Lower lobe of right lung (tissue), 2 donors: ENCODE data around the gene ANGPTL1. TPM values are rescaled to one million over a fixed set of nuclear protein-coding genes. Genes with fewer than 3 reads are reported as not detected.

ENCODE experiments used
- ATAC-seq, 2 donors: fragments of 200-7000 bp; cut with Tn5 transposase; one replicate each; pipeline ENCODE4 v1.9.1; 2020 to 2022; ENCODE audit warnings: mild to moderate bottlenecking in 2 of 2, moderate library complexity in 2 of 2
- DNase-seq: peaks from one replicate; pipeline ENCODE4 v3.0.0-alpha.2; 2020
- H3K27ac ChIP-seq: fragments of 200-600 bp; one replicate; pipeline ENCODE4 v1.8.0; 2022
- H3K27me3 ChIP-seq: fragments of 200-600 bp; one replicate; pipeline ENCODE4 v1.8.0; 2022; ENCODE audit warnings: low read depth
- H3K36me3 ChIP-seq: fragments of 200-600 bp; one replicate; pipeline ENCODE4 v1.8.0; 2022; ENCODE audit warnings: mild to moderate bottlenecking
- H3K4me1 ChIP-seq: fragments of 200-600 bp; one replicate; pipeline ENCODE4 v1.8.0; 2022
- H3K4me3 ChIP-seq: fragments of 200-600 bp; one replicate; pipeline ENCODE4 v1.8.0; 2022; ENCODE audit warnings: mild to moderate bottlenecking
- H3K9me3 ChIP-seq: fragments of 200-600 bp; one replicate; pipeline ENCODE4 v1.8.0; 2022
- intact Hi-C: fragments of 100-400 bp; cut with DNase I; formaldehyde crosslinking; loops from one replicate; pipeline ENCODE4 v1.11.0; 2022
- total RNA-seq: library from RNA; stranded (reverse); fragmentation: NEBNext Ultra II Directional; extraction: Animal tissue kit (Norgen Biotek cat#: 25700); gene quantifications from one replicate; pipeline ENCODE4 v1.2.1, GENCODE V29; 2021
- TF ChIP-seq, protein P1 (sequence below): fragments of 200-600 bp; IDR thresholded peaks from one replicate; pipeline ENCODE4 v1.8.0; 2022; ENCODE audit warnings: antibody characterized with exemption, mild to moderate bottlenecking
- donor health status: DM: no; HTN: yes; CAD: no; lungs with severe emphysema.

Gene ANGPTL1
- total RNA-seq, 1 donor from 2014 or later, result 12.3 TPM

DNA sequence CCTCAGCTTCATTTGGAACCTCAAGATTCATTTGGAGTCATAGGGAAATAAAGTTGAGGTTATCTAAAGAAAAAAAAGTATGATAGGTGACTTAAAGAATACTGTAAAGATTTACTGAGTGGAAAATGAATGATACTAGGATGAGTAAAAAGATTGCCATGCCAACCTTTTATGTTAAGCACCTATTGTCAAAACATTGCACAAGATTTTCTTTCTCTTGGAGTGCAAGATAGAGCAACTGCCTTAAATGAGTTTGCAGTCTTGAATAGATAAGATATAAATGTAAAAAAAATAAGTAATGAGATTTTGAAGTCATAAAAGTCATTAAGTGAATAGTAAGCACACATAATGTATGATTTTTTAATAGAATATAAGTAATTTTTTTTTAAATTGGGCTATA lies 5.1 kb upstream of the ANGPTL1 start:
- Histone ChIP-seq H3K36me3 (no peaks in the 10 kb centered on the region), H3K9me3 (no peaks in the 10 kb centered on the region), H3K27ac (no peak overlapping the region), H3K27me3 (no peaks in the 10 kb centered on the region), H3K4me3 (no peak overlapping the region), H3K4me1 (peaks cover 11% of the 10 kb centered on the region)
- TF ChIP-seq, protein P1, sequence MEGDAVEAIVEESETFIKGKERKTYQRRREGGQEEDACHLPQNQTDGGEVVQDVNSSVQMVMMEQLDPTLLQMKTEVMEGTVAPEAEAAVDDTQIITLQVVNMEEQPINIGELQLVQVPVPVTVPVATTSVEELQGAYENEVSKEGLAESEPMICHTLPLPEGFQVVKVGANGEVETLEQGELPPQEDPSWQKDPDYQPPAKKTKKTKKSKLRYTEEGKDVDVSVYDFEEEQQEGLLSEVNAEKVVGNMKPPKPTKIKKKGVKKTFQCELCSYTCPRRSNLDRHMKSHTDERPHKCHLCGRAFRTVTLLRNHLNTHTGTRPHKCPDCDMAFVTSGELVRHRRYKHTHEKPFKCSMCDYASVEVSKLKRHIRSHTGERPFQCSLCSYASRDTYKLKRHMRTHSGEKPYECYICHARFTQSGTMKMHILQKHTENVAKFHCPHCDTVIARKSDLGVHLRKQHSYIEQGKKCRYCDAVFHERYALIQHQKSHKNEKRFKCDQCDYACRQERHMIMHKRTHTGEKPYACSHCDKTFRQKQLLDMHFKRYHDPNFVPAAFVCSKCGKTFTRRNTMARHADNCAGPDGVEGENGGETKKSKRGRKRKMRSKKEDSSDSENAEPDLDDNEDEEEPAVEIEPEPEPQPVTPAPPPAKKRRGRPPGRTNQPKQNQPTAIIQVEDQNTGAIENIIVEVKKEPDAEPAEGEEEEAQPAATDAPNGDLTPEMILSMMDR, result no peak
- intact Hi-C loops, result no loop called here
- ATAC-seq, result no peak
- DNase-seq, result no peak

- no peaks in the 10 kb centered on the region for H3K27me3 ChIP-seq
- H3K27ac ChIP-seq, result no peak overlapping the region
- H3K9me3 ChIP-seq, result no peaks in the 10 kb centered on the region
- intact Hi-C loops, result no loop called here
- no peak for ATAC-seq
- TF ChIP-seq, protein P1, result no peak
- no peak overlapping the region for H3K4me3 ChIP-seq
- peaks cover 11% of the 10 kb centered on the region for H3K4me1 ChIP-seq
- no peaks in the 10 kb centered on the region for H3K36me3 ChIP-seq
- DNase-seq, result no peak
Observed at GRCh38 chr1:178874966-178875365, 4.1 kb upstream of the ANGPTL1 start.

DNA sequence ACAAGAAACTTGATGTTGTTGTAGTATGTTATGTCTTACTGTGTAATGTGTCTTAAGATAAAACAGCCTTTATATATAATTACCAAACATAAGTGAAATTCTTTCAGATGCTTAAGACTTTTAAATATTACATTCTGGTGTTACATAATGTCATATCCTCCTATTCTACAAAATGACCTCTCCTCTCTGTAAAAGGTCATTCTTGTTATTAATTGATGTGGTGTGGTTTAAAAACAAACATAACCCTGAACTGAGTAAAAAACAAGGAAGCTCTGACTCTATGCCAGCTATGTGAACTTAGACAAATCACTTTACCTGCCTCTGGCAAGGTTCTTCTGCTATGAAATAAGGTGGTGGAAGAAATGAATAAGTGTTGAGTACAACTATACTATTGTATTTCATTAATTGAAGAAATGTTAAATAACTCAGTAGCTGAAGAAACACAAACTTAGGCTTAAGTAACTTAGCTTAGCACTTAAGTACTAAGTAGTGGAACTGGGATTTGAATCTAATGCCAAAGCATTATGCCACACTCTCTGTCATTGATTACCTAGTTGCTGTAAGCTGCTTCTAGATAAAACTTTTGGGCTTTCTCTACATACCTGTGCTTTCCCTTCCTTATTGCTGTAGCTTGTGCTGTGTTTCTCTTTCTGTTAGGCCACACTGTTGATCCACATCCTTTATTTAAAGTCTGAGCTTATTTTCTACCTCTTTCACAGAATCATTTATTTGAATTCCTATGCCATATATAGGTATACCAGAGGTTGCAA lies 859 bp upstream of the ANGPTL1 start:
- TF ChIP-seq, protein P1, result no peak
- intact Hi-C loops, result no loop called here
- DNase-seq (no peak), ATAC-seq (peak in 1 of 2 donors; percentile 58)
- no peaks in the 10 kb centered on the region for H3K9me3 ChIP-seq
- H3K36me3 ChIP-seq, result no peaks in the 10 kb centered on the region
- H3K27me3 ChIP-seq, result no peaks in the 10 kb centered on the region
- no peak overlapping the region for H3K4me3 ChIP-seq
- H3K4me1 ChIP-seq, result peaks cover 11% of the 10 kb centered on the region
- H3K27ac ChIP-seq, result peak overlapping the region; percentile 36

- Histone ChIP-seq H3K9me3 (no peaks in the 10 kb centered on the region), H3K27me3 (no peaks in the 10 kb centered on the region), H3K27ac (no peak overlapping the region), H3K4me3 (peak overlapping the region; percentile 35), H3K4me1 (peaks cover 11% of the 10 kb centered on the region), H3K36me3 (no peaks in the 10 kb centered on the region)
- intact Hi-C loops, result no loop called here
- TF ChIP-seq, protein P1, result no peak
- no peak for DNase-seq
- no peak for ATAC-seq
Observed at GRCh38 chr1:178870221-178870620, 656 bp downstream of the ANGPTL1 start.

- Histone ChIP-seq H3K27ac (peak overlapping the region; percentile 42), H3K36me3 (no peaks in the 10 kb centered on the region), H3K4me3 (peak overlapping the region; percentile 35), H3K9me3 (no peaks in the 10 kb centered on the region), H3K27me3 (no peaks in the 10 kb centered on the region), H3K4me1 (peaks cover 11% of the 10 kb centered on the region)
- ATAC-seq (no peak), DNase-seq (no peak)
- intact Hi-C loops, result no loop called here
- TF ChIP-seq, protein P1, result no peak
Observed at GRCh38 chr1:178869119-178869697, 1.7 kb downstream of the ANGPTL1 start.
